HT1080 (cell line): Measurements from ENCODE around the gene INHBA. TPM values are rescaled to one million over a fixed set of nuclear protein-coding genes. Genes with fewer than 3 reads are reported as not detected.

Experiments
- DNase-seq: peaks from one replicate; pipeline ENCODE4 v3.0.0-alpha.2; 2015; ENCODE audit warnings: low read depth
- total RNA-seq: library from RNA; depleted of rRNA; stranded (reverse); fragments of >200 nt; shearing (Covaris generic); gene quantifications from 2 replicates; pipeline ENCODE4 v1.2.3, GENCODE V29; 2014

INHBA gene
- total RNA-seq, 1 experiment from 2014 or later, result 1.1 TPM

- DNase-seq, result no peak
Observed at GRCh38 chr7:41689815-41690214, 13.1 kb downstream of the INHBA start.

- DNase-seq, result no peak
Observed at GRCh38 chr7:41688906-41689305, 14.0 kb downstream of the INHBA start.

GRCh38 chr7:41688012-41688625, 14.8 kb downstream of the INHBA start:
- peak; percentile 45 for DNase-seq

- DNase-seq, result peak; percentile 89
Observed at GRCh38 chr7:41685684-41686083, 17.2 kb downstream of the INHBA start.

GRCh38 chr7:41682422-41682821, 20.5 kb downstream of the INHBA start:
- DNase-seq, result no peak

GRCh38 chr7:41679566-41679965, 23.3 kb downstream of the INHBA start:
- no peak for DNase-seq

GRCh38 chr7:41674505-41675023, 28.3 kb downstream of the INHBA start:
- no peak for DNase-seq

- no peak for DNase-seq
Observed at GRCh38 chr7:41661596-41661995, 41.3 kb downstream of the INHBA start.

- DNase-seq, result no peak
Observed at GRCh38 chr7:41659539-41659938, 43.4 kb downstream of the INHBA start.

GRCh38 chr7:41656366-41656765, 46.5 kb downstream of the INHBA start:
- DNase-seq, result peak; percentile 17

- DNase-seq, result no peak
Observed at GRCh38 chr7:41655426-41655825, 47.5 kb downstream of the INHBA start.

- no peak for DNase-seq
Observed at GRCh38 chr7:41652267-41652666, 50.6 kb downstream of the INHBA start.

- DNase-seq, result no peak
Observed at GRCh38 chr7:41648501-41648900, 54.4 kb downstream of the INHBA start.

GRCh38 chr7:41643616-41644015, 59.3 kb downstream of the INHBA start:
- no peak for DNase-seq

GRCh38 chr7:41641665-41642014, 61.2 kb downstream of the INHBA start:
- no peak for DNase-seq

GRCh38 chr7:41641011-41641664, 61.8 kb downstream of the INHBA start:
- DNase-seq, result no peak

- DNase-seq, result no peak
Observed at GRCh38 chr7:41640487-41640886, 62.4 kb downstream of the INHBA start.

- DNase-seq, result peak; percentile 54
Observed at GRCh38 chr7:41637049-41637448, 65.8 kb downstream of the INHBA start.
